HG03097 (cell line): ENCODE measurements around the gene OCSTAMP.

Experiments
- ATAC-seq: cut with Tn5 transposase; IDR thresholded peaks from one replicate; pipeline ENCODE4 v1.9.1; 2021; ENCODE audit not compliant: unreplicated experiment, low FRiP score

The OCSTAMP gene

GRCh38 chr20:46550461-46550860 is at the start of gene OCSTAMP:
TSS of gene OCSTAMP (minus strand) at chr20:46550654. CDS start at chr20:46550560, 94 bp downstream.
- ATAC-seq = no peak

- no peak for ATAC-seq
These were observed 49.0 kb upstream of the OCSTAMP start for GRCh38 chr20:46599227-46599987.

DNA sequence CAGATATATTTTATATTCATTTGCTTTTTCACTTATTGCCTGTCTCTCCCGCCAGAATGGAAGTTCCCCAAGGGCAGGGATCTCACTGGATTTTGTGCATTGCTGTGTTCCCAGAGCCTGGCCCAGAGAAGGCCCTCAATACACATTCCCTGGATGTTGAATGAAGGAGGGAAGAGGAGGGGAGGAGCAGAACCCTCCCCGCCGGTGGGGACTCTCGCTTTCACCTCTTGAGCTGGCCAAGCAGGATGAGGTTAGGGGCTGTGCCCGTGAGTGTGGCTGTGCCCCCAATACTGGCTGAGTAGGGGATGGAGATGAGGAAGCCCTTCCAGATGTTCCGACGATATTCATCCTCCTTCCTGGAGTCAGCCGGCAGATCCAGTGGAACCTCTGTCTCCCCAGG is 45.5 kb upstream of the OCSTAMP start:
- no peak for ATAC-seq

DNA sequence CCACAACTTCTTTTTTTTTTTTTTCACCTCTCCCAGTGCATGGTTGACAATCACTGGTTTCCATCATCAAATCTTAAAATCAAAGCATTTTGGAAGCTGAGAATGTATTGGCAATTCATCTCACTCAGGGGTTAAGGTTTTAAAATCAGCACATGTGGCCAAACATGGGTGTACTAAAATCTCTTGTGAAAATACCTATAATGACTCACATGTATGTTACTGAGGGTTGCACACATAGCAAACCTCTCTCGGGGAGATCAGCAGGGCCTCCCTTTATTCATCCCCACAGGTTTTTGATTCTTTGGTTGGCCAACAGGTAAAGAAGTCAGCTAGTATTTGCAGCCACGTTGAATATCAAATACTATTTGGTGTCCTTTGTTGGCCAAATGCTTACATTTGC is 44.3 kb upstream of the OCSTAMP start:
- no peak for ATAC-seq

- no peak for ATAC-seq
These were observed 42.3 kb upstream of the OCSTAMP start for GRCh38 chr20:46592580-46593362.

DNA sequence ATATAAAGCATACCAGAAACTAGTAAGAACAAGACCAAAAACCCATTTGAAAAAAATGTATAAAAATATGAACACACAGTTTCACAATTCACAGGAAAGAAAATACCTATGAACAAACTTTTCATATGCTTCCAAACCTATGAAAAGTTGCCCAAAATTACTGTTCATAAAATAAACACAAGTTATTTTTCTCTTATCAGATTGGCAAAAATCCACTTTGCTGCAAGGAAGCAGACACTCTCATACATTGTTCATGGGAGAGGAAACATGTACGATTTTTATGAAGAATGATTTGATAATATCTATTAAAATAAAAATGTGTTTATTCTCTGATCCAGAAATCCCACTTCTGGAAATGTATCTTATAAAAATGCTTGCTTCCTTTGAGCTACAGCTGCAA is 40.0 kb upstream of the OCSTAMP start:
- no peak for ATAC-seq

GRCh38 chr20:46588532-46589511 is 38.4 kb upstream of the OCSTAMP start:
- ATAC-seq = no peak

GRCh38 chr20:46587986-46588385 is 37.5 kb upstream of the OCSTAMP start:
- ATAC-seq = no peak

DNA sequence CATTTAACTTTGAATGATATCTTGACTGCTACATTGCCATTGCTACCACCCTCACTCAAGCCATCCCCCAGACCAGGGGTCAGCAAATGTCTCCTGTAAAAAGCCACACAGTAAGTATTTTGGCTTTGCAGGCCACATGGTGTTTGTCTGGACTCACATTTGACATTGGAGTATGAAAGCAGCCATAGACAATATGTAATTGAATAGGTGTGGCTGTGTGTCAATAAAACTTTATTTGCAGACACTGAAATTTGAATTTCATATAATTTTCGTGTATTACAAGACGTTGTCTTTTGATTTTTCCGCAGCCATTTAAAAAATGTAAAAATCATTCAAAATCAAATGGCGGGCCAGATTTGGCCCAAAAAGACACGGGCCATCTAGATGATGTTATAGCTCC is 36.3 kb upstream of the OCSTAMP start:
- ATAC-seq = no peak

GRCh38 chr20:46584508-46584907 is 34.1 kb upstream of the OCSTAMP start:
- no peak for ATAC-seq

DNA sequence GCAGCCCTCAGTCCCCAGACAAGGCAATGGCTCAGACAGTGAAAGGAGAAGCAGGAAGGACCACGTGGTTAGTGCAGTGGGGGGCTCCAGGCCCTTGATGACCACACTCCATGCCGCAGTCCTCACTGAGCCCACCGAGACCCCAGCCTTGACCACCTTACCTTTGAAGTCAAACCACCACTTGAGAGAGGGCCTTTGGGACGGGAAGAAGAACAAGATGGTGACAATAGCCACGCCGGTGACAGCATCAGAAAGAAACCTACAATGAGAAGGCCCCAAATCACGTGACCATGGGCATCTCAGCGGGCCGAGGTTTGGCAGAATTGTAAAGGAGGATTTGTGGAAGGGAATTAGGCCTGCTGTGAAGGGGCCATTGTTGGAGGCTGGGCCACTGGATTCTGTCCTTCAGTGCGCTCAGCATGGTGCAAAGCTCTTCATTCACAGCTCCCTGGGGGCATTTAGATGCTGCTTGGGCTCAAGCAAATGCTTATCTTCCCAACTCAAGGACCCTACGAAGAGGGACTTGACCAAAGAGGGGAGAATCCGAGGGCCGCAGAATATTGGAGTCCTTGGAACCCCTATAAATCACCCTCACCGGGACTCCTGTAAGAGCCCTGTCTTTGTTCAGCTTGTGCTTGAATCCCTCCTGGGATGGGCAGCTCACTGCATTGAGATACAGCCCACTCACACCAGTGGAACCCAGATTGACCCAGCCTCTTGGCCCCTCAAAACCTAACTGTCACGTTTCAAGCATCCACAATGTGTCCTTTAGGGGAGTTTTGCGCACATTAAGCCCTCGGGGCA is 33.2 kb upstream of the OCSTAMP start:
- no peak for ATAC-seq

- ATAC-seq = no peak
These were observed 32.2 kb upstream of the OCSTAMP start for GRCh38 chr20:46582648-46583047.

- no peak for ATAC-seq
These were observed 30.9 kb upstream of the OCSTAMP start for GRCh38 chr20:46581391-46581790.

- ATAC-seq = no peak
These were observed 30.3 kb upstream of the OCSTAMP start for GRCh38 chr20:46580613-46581205.

- ATAC-seq = no peak
These were observed 28.3 kb upstream of the OCSTAMP start for GRCh38 chr20:46578745-46579144.

DNA sequence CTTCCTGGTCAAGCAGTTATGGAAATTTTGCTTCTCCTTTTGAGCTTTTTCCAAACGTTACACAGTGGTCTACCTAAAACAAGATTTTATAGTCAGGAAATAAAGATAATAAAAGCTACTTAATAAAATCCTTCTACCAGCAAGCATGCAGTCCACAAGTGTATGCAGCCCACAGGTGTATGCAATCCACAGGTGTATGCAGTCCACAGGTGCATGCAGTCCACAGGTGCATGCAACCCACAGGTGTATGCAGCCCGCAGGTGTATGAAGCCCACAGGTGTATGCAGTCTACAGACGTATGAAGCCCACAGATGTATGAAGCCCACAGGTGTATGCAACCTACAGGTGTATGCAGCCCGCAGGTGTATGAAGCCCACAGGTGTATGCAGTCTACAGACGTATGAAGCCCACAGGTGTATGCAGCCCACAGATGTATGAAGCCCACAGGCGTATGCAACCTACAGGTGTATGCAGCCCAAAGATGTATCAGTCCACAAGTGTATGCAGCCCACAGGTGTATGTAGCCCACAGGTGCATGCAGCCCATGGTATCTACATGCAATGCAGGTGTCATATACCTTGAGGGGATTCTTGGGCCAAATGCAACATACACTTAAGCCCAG is 26.4 kb upstream of the OCSTAMP start:
- ATAC-seq = no peak

DNA sequence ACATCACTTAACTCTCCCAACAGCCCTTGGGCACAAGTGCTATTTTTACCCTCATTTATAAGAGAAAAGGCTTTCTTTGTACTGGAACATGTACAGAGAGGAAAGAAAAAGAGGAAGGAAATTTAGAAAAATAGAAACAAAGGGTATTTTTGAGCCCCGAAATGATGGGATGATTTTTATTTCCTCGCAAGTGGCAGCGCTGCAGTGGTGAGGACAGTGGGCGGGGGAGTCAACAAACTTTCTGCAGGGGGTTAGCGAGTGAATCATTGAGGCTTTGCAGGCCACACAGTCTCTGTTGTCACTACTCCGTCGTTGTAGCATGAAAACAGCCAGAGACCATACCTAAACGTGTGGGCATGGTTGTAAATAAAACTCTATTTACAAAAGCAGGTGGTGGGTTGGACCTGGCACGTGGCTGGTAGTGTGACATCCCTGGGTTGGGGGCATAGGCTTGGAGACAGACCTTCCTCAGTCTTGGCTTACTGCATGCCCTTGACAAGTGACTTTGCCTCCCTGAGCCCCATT is 25.5 kb upstream of the OCSTAMP start:
- no peak for ATAC-seq

DNA sequence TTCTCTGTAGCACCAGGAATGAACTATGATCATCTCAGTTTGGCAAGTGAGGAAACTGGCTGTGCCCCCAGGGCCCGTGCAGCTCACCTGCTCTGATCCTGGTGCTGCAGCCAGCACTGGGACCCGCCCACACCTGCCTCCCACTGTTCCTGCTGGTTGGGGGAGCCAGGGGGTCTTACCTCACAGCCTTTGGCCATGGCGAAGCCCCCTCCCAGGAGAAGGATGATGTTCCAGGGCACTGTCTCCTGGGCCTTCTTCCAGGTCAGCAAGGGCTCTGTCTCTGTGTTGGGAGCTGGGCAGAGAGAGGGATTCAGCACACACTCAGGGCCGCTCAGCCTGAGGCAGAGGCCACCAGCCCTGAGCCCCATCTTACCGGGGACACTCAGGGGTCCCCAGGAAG is 24.9 kb upstream of the OCSTAMP start:
- no peak for ATAC-seq
